ENCODE data around the gene DIPK1B.

DIPK1B gene

DNA sequence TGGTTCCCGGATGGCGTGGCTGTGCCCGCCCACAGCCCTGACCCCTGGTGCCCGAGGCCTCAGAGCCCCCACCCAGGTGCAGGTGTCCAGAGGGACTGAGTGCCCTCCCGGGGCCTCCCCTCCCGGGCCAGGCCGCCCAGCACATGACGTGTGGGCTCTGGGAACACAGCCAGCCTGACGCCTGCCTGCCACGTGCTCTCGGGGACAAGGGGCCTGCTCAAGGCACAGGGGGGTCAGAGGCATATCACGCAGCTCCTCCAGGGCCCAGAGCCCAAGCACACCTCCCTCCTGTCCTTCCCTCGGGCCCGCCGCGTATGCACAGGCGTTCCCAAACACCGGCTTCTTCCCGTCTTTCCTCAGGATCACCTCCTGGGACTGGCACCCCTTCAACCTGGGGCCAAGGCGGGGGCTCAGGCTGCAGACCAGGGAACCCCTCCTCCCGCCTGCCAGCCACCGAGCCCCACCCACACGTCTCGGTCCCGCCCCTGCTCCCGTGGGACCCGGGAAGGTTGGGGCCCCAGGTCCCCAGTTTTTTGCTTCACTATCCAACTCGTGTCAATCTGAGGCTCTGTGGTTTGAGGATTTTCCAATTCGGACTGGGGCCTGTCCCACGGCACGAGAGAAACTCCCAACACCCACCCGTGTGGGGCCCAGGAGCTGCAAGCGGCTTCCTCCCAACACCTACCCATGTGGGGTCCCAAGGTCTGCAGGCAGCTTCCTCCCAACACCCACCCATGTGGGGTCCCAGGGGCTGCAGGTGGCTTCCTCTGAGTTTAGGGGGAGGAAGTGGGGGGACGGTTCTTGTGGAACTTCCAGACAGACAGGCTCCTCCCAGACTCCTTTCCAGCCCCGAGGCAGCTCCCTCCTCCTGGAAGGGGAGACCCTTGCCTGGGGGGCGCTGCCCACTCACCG is 28.9 kb downstream of the DIPK1B start:
- DNase-seq = no peak

DNA sequence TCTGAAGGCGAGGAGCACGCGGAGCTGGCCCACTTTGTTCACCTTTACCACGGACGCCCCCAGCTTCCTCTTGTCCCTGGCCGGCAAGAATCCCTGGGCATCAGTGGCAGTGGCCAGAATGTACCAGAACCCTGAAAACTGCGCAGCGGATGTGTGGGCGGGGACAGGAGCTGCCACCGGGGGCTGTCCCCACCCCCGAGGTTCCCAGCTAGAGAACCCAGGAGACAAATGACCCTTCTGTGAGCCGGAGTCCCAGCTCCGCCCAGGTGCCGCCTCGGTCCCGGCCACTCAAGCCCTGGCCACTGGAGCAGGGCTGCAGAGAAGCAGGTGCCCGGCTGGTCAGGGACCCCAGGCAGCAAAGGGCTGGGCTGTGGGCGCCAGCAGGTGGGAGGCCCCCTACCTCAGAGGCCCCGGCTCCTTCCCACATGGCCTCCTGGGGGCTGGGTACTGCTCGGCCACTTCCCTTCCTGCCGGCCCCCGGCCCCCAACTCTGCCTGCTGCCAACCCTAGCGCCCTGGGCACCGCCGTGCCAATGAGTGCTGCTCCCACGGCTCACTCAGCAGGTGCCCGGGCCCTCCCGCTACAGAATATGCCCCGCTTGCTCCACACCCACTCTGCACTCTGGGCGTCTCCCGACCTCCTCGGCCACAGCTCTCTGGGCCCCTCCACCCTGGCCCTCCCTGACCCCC is 29.7 kb downstream of the DIPK1B start:
- no peak for DNase-seq

- DNase-seq = no peak
Measured at GRCh38 chr9:136742591-136743391, 30.4 kb downstream of the DIPK1B start, which contains the start of gene LCN10. TSS of gene LCN10 (minus strand) at chr9:136742940. CDS start at chr9:136742903, 37 bp downstream.

DNA sequence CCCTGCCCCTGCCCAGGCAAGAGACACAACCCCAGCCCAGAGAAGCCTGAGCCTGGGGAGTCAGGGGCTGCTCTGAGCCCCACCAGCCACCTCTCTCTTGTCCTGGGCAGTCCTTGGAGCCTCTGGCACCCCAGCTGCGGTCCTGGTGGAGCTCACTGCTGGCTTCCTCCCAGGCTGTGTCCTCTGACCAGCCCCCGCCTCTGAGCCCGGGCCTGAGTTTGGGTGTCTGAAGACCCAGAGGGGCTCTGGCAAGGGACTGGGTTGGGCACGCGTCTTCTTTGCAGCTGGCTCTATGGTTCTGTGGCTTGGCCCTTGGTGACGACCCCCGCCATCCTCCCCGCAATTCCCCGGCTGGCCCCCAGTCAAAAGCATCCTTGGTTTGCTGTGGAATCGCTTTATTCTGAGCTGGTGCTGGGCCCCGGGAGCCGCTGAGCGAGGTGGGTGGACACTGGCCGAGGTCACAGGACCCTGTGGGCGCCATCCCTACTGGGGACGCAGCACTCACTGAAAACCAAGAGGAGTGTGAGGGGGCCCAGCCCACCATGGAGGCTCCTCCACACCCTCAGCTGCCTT is 31.4 kb downstream of the DIPK1B start:
- no peak for DNase-seq

DNA sequence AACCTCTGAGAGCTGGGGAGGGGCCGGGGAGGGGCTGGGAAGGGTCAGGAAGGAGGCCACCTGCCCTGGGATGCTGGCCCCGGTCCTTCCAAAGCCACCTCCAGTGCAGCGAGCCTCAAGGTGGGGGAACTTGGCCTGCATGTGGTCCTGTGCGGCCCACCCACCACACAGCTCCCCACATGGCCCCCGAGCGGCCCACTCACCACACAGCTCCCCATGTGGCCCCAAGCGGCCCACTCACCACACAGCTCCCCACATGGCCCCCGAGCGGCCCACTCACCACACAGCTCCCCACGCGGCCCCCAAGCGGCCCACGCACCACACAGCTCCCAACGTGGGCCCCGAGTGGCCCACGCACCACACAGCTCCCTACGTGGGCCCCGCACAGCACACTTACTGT is 32.4 kb downstream of the DIPK1B start:
- DNase-seq = no peak

GRCh38 chr9:136745389-136746154 is 33.2 kb downstream of the DIPK1B start:
- DNase-seq = no peak

DNA sequence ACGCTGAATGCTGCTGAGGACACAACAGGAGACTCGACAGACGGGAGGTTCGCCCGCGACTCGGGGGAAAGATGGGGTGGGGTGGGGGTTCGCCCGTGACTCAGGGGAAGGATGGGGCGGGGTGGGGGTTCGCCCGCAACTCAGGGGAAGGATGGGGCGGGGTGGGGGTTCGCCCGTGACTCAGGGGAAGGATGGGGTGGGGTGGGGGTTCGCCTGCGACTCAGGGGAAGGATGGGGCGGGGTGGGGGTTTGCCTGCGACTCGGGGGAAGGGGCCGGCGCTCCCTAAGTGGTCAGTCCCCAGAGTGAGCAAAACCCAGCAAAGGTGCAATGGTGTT is 33.8 kb downstream of the DIPK1B start:
- no peak for DNase-seq

- DNase-seq = no peak
Measured at GRCh38 chr9:136746621-136747020, 34.2 kb downstream of the DIPK1B start.

- no peak for DNase-seq
Measured at GRCh38 chr9:136747161-136748060, 35.0 kb downstream of the DIPK1B start.

- no peak for DNase-seq
Measured at GRCh38 chr9:136748201-136748600, 35.8 kb downstream of the DIPK1B start, which contains the start of gene LCN6. TSS of gene LCN6 (minus strand) at chr9:136748525. CDS start at chr9:136748483, 42 bp downstream.

GRCh38 chr9:136748666-136749611 is 36.6 kb downstream of the DIPK1B start:
- no peak for DNase-seq

GRCh38 chr9:136750526-136750925 is 38.2 kb downstream of the DIPK1B start:
- DNase-seq = no peak

GRCh38 chr9:136751244-136751643 is 38.9 kb downstream of the DIPK1B start:
- DNase-seq = no peak

DNA sequence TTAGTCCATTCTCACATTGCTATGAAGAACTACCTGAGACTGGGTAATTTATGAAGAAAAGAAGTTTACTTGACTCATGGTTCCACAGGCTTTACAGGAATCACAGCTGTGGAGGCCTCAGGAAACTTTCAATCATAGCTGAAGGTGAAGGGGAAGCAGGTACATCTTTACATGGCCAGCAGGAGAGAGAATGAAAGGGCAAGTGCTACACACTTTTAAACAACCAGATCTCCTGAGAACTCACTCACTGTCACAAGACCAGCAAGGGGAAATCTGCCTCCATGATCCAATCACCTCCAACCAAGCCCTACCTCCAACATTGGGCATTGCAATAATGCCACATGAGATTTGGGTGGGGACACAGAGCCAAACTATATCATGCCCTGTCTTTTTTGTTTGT is 39.4 kb downstream of the DIPK1B start:
- DNase-seq = no peak

DNA sequence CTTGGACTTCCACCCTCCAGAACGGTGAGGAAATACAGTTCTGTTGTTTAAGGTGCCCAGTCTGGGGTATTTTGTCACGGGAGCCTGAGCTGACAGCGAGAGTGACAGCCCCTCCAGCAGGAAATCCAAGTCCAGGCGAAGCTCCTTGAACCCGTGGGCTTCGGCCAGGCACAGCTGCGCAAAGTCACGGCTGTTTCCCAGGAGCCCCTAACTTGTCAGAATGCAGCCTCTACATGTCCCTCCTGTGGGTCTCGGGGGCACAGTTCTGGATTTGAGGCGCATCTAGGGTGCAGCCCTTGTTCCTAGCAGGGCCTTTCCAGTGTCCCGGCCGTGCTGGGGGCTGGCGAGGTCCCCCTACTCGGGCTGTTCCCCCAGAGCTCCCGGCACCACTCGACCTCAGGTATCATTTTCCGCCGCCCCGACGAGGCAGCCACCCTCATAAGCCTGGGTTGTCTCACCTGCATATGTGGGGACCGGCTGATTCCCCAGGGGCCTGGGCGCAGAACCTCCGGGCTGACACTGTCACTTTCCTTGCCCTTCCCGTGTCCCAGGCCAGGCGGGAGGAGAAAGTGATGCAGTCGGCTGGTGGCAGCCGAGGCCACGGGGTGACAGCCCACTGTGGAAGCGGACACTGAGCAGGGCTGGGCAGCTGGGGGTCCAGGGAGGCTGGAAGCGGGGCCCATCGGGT is 41.1 kb downstream of the DIPK1B start:
- no peak for DNase-seq

DNA sequence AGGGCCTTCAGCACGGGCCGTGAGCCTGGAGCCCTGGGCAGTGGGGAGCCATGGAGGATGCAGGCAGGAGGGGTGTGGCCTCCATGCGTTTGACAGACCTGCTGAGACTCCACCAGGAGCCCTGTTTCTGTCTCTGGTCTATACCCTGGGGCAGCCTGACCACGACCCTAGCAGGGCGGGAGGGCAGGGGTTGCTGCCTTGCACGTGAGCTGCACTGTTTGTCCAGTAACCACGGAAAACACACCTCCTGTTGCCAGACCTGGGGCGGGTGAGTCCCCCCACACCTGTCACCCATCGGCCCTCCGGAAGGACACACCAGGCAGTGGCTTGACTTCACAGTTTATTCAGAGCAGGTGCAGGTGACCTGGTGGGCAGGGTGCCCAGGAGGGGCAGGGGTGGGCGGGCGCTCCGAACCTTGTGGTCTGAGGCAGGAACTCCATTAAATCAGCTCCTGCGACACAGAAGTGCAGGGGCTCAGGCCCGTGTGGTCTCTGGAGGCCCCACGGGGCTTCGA is 41.7 kb downstream of the DIPK1B start:
- DNase-seq = no peak

- no peak for DNase-seq
Measured at GRCh38 chr9:136754626-136755301, 42.4 kb downstream of the DIPK1B start.
